ENCODE measurements around the gene TFCP2L1.
"Not testable (repeated sequence)": the region's sequence is repeated elsewhere in the genome, so short reads cannot be mapped to it uniquely, and the experiment has no call there.

TFCP2L1 gene

GRCh38 chr2:121295911-121296650 is 11.1 kb upstream of the TFCP2L1 start:
- no peak for DNase-seq (ENCODE audit: low spot score)

GRCh38 chr2:121294881-121295840 is 10.2 kb upstream of the TFCP2L1 start:
- DNase-seq (ENCODE audit: low spot score) = no peak

GRCh38 chr2:121293450-121294325 is 8.7 kb upstream of the TFCP2L1 start:
- DNase-seq (ENCODE audit: low spot score) = no peak

GRCh38 chr2:121291251-121291580 is 6.2 kb upstream of the TFCP2L1 start:
- DNase-seq (ENCODE audit: low spot score) = no peak

GRCh38 chr2:121289271-121289670 is 4.3 kb upstream of the TFCP2L1 start:
- DNase-seq (ENCODE audit: low spot score) = no peak

GRCh38 chr2:121288454-121289231 is 3.6 kb upstream of the TFCP2L1 start:
- no peak for DNase-seq (ENCODE audit: low spot score)

GRCh38 chr2:121287956-121288355 is 3.0 kb upstream of the TFCP2L1 start:
- DNase-seq (ENCODE audit: low spot score) = no peak

GRCh38 chr2:121287146-121287798 is 2.3 kb upstream of the TFCP2L1 start:
- DNase-seq (ENCODE audit: low spot score) = no peak

GRCh38 chr2:121286506-121286905 is 1.5 kb upstream of the TFCP2L1 start:
- no peak for DNase-seq (ENCODE audit: low spot score)

- DNase-seq (ENCODE audit: low spot score) = no peak
Measured at GRCh38 chr2:121285926-121286325, 924 bp upstream of the TFCP2L1 start.

- DNase-seq (ENCODE audit: low spot score) = peak; percentile 68
Measured at GRCh38 chr2:121283670-121284462, 1.1 kb downstream of the TFCP2L1 start.

- DNase-seq (ENCODE audit: low spot score) = peak; percentile 38
Measured at GRCh38 chr2:121282800-121283385, 2.1 kb downstream of the TFCP2L1 start.

GRCh38 chr2:121281694-121282093 is 3.3 kb downstream of the TFCP2L1 start:
- peak; percentile 30 for DNase-seq (ENCODE audit: low spot score)

GRCh38 chr2:121281107-121281506 is 3.9 kb downstream of the TFCP2L1 start:
- DNase-seq (ENCODE audit: low spot score) = no peak

- no peak for DNase-seq (ENCODE audit: low spot score)
Measured at GRCh38 chr2:121279476-121280220, 5.4 kb downstream of the TFCP2L1 start.

GRCh38 chr2:121276341-121276740 is 8.7 kb downstream of the TFCP2L1 start:
- DNase-seq (ENCODE audit: low spot score) = no peak

GRCh38 chr2:121273116-121273515 is 11.9 kb downstream of the TFCP2L1 start:
- DNase-seq (ENCODE audit: low spot score) = no peak

- no peak for DNase-seq (ENCODE audit: low spot score)
Measured at GRCh38 chr2:121272596-121272995, 12.4 kb downstream of the TFCP2L1 start.

- not testable (repeated sequence) for DNase-seq (ENCODE audit: low spot score)
Measured at GRCh38 chr2:121269436-121269835, 15.6 kb downstream of the TFCP2L1 start.
